ENCODE results near the gene NUP188. TPM values are rescaled to one million over a fixed set of nuclear protein-coding genes. Genes with fewer than 3 reads are reported as not detected.

NUP188 gene
- total and polyA plus RNA-seq, 2 of the 13 experiments (the other 11 are each of a cell fraction or from before 2014, with no cell fraction given) = 28.0 to 38.5 TPM

GRCh38 chr9:128913048-128913900, 34.2 kb upstream of the NUP188 start (continued):
- TF ChIP-seq ZNF615 (CRISPR knock-in tag; IDR thresholded peaks at IDR 0.05; ENCODE audit: borderline replicate concordance) = no peak
- TF ChIP-seq ZNF333 (CRISPR knock-in tag; IDR thresholded peaks at IDR 0.05; ENCODE audit: borderline replicate concordance) = no peak
- TF ChIP-seq TRIM22 (IDR thresholded peaks at IDR 0.05) = no peak
- no peak for TF ChIP-seq CENPT (CRISPR knock-in tag; IDR thresholded peaks at IDR 0.05; ENCODE audit: low read depth)
- no peak for TF ChIP-seq NFAT5 (CRISPR knock-in tag; IDR thresholded peaks at IDR 0.05)
- TF ChIP-seq, protein P1, sequence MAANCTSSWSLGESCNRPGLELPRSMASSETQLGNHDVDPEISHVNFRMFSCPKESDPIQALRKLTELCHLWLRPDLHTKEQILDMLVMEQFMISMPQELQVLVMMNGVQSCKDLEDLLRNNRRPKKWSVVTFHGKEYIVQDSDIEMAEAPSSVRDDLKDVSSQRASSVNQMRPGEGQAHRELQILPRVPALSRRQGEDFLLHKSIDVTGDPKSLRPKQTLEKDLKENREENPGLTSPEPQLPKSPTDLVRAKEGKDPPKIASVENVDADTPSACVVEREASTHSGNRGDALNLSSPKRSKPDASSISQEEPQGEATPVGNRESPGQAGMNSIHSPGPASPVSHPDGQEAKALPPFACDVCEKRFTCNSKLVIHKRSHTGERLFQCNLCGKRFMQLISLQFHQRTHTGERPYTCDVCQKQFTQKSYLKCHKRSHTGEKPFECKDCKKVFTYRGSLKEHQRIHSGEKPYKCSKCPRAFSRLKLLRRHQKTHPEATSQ (CRISPR knock-in tag; IDR thresholded peaks at IDR 0.05; ENCODE audit: borderline replicate concordance) = no peak
- TF ChIP-seq, protein P2, sequence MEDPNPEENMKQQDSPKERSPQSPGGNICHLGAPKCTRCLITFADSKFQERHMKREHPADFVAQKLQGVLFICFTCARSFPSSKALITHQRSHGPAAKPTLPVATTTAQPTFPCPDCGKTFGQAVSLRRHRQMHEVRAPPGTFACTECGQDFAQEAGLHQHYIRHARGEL (CRISPR knock-in tag; IDR thresholded peaks at IDR 0.05) = no peak
- TF ChIP-seq, protein P3, sequence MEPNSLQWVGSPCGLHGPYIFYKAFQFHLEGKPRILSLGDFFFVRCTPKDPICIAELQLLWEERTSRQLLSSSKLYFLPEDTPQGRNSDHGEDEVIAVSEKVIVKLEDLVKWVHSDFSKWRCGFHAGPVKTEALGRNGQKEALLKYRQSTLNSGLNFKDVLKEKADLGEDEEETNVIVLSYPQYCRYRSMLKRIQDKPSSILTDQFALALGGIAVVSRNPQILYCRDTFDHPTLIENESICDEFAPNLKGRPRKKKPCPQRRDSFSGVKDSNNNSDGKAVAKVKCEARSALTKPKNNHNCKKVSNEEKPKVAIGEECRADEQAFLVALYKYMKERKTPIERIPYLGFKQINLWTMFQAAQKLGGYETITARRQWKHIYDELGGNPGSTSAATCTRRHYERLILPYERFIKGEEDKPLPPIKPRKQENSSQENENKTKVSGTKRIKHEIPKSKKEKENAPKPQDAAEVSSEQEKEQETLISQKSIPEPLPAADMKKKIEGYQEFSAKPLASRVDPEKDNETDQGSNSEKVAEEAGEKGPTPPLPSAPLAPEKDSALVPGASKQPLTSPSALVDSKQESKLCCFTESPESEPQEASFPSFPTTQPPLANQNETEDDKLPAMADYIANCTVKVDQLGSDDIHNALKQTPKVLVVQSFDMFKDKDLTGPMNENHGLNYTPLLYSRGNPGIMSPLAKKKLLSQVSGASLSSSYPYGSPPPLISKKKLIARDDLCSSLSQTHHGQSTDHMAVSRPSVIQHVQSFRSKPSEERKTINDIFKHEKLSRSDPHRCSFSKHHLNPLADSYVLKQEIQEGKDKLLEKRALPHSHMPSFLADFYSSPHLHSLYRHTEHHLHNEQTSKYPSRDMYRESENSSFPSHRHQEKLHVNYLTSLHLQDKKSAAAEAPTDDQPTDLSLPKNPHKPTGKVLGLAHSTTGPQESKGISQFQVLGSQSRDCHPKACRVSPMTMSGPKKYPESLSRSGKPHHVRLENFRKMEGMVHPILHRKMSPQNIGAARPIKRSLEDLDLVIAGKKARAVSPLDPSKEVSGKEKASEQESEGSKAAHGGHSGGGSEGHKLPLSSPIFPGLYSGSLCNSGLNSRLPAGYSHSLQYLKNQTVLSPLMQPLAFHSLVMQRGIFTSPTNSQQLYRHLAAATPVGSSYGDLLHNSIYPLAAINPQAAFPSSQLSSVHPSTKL (CRISPR knock-in tag; IDR thresholded peaks at IDR 0.05) = no peak; the same call in 1 of the 2 replicates
- peak; percentile 33; the same call in 1 of the 2 replicates for TF ChIP-seq ZBTB33 (CRISPR knock-in tag; IDR thresholded peaks at IDR 0.05)
- 0 out of 2 replicates have a peak, but pooled peaks have one; percentile 20 for TF ChIP-seq HNF1B (CRISPR knock-in tag; IDR thresholded peaks at IDR 0.05)

Data from HepG2 (cell line).